OCI-LY7 (cell line): ENCODE results near the gene MIPEP.

Source experiments
- CTCF ChIP-seq: fragments of 200-600 bp; sonication (generic); conservative IDR thresholded peaks from 2 replicates; pipeline ENCODE4 v1.5.1; 2014; ENCODE audit warnings: mild to moderate bottlenecking, antibody characterized with exemption, low read length, moderate library complexity, mixed read lengths
- EZH2phosphoT487 ChIP-seq: fragments of 200-600 bp; sonication (generic); IDR thresholded peaks from 2 replicates; pipeline ENCODE4 v1.6.1; 2018; ENCODE audit warnings: low read depth, borderline replicate concordance, mild to moderate bottlenecking, mixed run types, antibody characterized with exemption, low read length, moderate library complexity, mixed read lengths

DNA sequence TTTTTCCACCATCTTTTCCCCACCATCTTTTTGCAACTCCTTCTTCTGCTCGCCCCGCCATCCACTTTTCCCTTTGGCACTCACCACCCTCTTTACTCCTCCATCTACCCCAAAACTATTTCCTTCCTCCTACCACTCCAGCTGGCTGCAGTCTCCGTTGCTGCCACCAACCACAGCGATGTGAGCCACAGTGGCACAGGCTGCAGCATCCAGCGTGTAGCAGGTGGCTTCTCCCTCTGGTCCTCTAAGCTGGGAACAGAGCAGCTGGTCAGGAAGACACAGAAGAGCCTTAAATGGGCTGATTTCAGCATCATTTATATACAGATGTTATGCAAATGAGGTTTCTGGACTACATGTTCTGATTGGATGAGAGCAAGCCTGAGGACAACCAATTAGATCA is 174.5 kb downstream of the MIPEP start:
- TF ChIP-seq CTCF (no peak), EZH2phosphoT487 (no peak)
